HEK293T (cell line): Measurements from ENCODE around the gene TMX1.

Experiments used
- BHLHE40 ChIP-seq: fragments of 450-650 bp; IDR thresholded peaks from 2 replicates; pipeline ENCODE4 v1.6.1; 2016; ENCODE audit warnings: mild to moderate bottlenecking, moderate library complexity, borderline replicate concordance
- ELF4 ChIP-seq: fragments of 450-650 bp; IDR thresholded peaks from 2 replicates; pipeline ENCODE4 v1.6.1; 2017; ENCODE audit warnings: antibody characterized with exemption
- FOXK2 ChIP-seq: fragments of 450-650 bp; IDR thresholded peaks from 2 replicates; pipeline ENCODE4 v1.6.1; 2016; ENCODE audit warnings: mild to moderate bottlenecking
- SP1 ChIP-seq: fragments of 450-650 bp; IDR thresholded peaks from 2 replicates; pipeline ENCODE4 v1.6.1; 2017
- TARDBP ChIP-seq: fragments of 450-650 bp; IDR thresholded peaks from 2 replicates; pipeline ENCODE4 v1.6.1; 2016

GRCh38 chr14:51201890-51202289, 38.2 kb upstream of the TMX1 start:
- no peak for TF ChIP-seq SP1
- no peak for TF ChIP-seq TARDBP
- TF ChIP-seq ELF4: no peak
- TF ChIP-seq FOXK2: no peak
- TF ChIP-seq BHLHE40: no peak
